Putamen (tissue), 1 donor: ENCODE data around the gene CCIN.

ENCODE experiments used
- DNase-seq: peaks from one replicate; pipeline ENCODE4 v3.0.0-alpha.2; 2016; ENCODE audit warnings: low spot score

CCIN gene

GRCh38 chr9:36191290-36191645 lies 22.1 kb downstream of the CCIN start:
- no peak for DNase-seq

DNA sequence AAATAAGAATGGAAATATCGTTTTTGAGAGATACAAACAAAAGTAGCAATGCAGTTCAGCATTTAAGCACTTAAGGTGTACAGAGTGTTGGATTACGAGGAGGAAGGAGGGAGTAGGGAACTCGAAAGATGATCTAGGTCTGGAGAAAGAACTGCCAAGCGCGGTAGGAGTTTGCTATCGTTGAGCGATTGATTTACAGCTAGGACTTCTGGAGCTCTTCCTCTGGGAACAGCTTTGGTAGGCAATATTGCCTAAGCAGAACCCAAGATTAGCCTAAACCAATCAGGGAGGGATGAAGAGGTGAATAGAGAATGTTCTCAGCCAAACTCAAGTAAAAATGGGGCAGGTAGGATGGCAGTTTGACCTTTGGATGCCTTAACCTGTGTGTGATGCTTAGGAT lies 22.5 kb downstream of the CCIN start:
- no peak for DNase-seq

DNA sequence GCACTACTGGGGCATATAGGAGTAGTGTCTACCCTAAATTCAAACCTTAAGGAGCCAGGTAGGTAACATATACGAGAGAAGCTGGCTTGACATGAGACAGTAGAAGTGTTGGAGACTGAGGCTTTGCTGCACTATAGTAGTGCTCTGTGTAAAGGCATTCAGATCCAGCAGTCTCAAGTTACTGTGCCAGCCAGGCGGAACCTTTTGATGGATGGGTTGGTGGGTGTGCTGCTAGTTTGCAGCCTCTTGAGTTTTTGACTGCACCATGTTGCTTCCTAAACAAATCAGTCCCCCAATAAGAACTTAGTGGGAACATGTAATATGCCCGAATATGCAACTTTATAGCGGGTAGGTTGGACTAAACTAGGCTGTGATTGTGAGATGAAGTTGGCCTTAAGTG lies 23.0 kb downstream of the CCIN start:
- no peak for DNase-seq

- DNase-seq = no peak
Measured at GRCh38 chr9:36193023-36193422, 23.8 kb downstream of the CCIN start.

GRCh38 chr9:36194326-36195000 lies 25.3 kb downstream of the CCIN start:
- DNase-seq = no peak

GRCh38 chr9:36204906-36205547 lies 35.8 kb downstream of the CCIN start:
- no peak for DNase-seq

- peak; percentile 78 for DNase-seq
Measured at GRCh38 chr9:36207016-36207415, 37.8 kb downstream of the CCIN start.

DNA sequence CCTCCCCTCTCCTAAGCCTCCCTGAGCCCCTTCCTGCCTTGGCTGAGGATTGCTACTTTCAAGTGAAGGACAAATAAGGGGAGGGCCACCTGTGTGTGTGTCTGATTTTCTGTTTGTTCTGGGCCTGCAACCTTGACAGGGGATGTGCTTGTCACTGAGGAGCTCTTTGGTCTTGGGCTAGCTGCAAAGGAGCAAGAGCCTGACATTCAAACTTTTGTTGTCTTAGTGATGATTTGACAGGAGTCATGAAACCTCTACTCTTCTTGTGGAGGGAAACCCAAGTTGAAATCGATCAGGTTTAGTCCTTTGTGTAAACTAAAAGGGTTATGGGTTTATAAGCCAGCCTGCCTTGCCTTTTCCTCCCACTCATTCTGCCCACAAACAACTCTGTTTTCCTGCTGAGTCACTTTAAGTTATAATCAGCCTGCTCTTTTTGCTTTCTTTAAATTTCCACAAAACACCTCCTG lies 38.4 kb downstream of the CCIN start:
- no peak for DNase-seq

DNA sequence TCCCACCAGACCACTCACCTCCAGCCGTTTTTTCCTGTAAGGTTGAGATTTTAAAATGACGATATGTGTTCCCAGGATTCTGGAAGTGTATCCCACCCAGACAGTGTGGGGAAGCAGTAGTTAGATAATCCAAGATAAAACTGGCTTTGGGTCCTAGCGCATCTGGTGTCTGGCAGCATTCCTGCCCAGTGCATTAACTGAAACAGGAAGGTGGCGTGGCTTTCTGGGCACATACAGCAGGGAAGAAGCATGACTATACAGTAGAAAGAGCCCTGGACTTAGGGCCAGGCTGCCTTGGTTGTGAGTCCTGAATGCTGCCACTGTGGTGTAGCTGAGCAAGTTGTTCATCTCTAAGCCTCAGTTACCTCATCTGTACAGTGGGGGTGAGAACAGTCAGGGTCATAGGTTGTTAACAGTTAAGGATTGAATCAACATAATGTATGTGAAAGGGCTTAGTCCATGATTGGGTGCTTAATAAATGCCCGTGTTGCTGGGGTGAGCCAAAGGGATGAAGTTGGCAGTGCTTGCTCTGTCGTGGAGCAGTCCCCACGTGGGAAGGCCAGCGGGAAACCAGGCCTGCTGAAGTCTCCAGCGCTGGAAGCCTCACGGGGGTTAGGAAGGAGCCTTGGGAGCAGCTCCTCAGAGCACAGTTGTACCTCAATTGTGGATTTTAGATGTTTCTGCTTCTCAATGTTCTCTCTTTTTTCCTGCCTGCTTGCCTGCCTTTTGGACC lies 39.5 kb downstream of the CCIN start:
- DNase-seq = no peak

DNA sequence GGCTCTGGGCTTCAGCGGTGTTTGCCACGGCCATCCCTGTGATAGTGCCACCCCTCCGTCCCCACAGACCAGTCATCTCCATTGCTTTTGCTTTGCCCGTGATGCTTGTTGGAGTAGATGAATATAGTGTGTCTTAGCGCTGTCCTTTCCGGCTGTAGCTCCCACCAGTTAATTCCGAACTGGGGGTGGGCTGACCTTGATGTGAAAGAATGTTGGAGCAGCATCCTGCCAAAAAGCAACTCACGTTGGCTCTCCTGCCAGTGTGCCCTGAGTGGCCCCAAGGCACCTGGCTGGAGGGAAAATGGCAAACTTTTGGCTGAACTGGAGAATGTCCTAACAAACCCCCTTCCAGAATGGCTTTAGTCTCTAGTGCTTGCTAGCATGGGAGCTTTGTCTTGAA lies 41.5 kb downstream of the CCIN start:
- no peak for DNase-seq

- no peak for DNase-seq
Measured at GRCh38 chr9:36211510-36211909, 42.3 kb downstream of the CCIN start.

DNA sequence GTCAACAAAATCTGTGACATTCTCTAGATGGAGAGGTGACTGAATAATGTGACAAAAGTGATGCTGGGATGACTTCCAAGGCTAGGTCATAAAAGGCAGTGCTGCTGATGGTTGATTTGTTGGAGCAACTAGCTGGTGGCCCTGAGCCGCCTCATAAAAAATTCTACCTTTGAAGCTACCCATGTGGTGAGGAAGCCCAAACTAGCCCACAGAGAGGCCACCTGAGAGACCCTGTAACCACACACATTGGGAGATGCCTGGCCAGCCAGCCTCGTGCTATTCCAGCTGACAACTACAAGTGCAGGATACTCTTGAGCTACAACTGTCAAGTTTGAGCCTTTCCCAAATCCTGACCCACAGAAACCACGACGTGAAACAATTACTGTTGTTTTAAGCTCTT lies 44.2 kb downstream of the CCIN start:
- no peak for DNase-seq

GRCh38 chr9:36213989-36214388 lies 44.8 kb downstream of the CCIN start:
- no peak for DNase-seq

- DNase-seq = no peak
Measured at GRCh38 chr9:36214571-36214970, 45.4 kb downstream of the CCIN start.

DNA sequence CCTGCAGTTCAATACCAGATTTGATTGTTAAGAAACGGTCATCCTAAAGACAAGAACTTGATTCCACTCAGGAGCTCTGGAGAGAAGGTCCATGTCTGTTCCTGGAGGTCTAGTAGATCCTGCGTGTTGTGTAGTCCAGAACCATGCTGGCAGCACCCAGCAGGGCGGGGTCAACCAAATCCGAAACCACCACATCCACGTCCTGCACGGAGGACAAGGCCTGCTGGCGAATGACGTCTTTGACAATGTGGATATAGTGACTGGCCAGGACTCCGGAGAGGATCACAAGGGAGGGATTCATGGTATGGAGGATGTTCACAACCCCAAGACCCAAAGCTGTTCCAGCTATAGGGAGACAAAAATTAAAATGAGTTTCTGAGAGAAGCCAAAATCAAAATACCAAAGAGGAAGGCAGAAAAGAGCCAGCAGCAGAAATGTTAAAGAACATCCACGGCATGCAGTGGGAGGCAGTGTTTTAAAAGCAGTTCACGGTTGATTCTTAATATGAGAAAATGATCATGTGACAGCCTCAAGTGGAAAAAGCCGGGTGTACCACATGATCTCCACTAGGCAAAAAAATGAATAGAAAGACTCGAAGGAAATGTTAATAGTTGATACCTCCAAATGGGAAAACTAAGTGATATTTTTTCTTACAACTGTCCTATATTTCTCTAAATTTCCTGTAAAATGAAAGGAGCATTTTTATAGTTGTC lies 48.2 kb downstream of the CCIN start:
- DNase-seq = peak; percentile 60

GRCh38 chr9:36218011-36218410 lies 48.8 kb downstream of the CCIN start:
- no peak for DNase-seq

GRCh38 chr9:36218411-36218901 lies 49.3 kb downstream of the CCIN start:
- DNase-seq = no peak
